Astrocyte of the cerebellum (primary cell): Measurements from ENCODE around the gene DMD.

ENCODE experiments used
- DNase-seq: peaks from one replicate; pipeline ENCODE4 v3.0.0-alpha.2; 2011; ENCODE audit warnings: low read depth
- H3K4me3 ChIP-seq: 2 replicates; pipeline ENCODE4 v1.5.1; 2011; ENCODE audit warnings: mild to moderate bottlenecking, low read depth, low read length, moderate library complexity
- CTCF ChIP-seq: IDR thresholded peaks from 2 replicates; pipeline ENCODE4 v1.5.1; 2012; ENCODE audit warnings: low read length, low read depth, moderate library complexity, mild to moderate bottlenecking; ENCODE audit errors: missing control alignments
- in situ Hi-C: cut with HindIII; loops from 2 replicates; pipeline ENCODE4 v1.10.0; 2017; ENCODE audit warnings: low sequenced_read_pairs

The DMD gene

GRCh38 chrX:32987142-32987541 is 224.2 kb downstream of the DMD start:
- DNase-seq, result no peak
- in situ Hi-C loops, result no loop called here
- H3K4me3 ChIP-seq, result no peak overlapping the region
- no peak for TF ChIP-seq CTCF

- no peak for TF ChIP-seq CTCF
- no peak for DNase-seq
- in situ Hi-C loops, result no loop called here
- no peak overlapping the region for H3K4me3 ChIP-seq
Measured at GRCh38 chrX:32985544-32985943, 225.8 kb downstream of the DMD start.

GRCh38 chrX:32966821-32967355 is 244.5 kb downstream of the DMD start:
- in situ Hi-C loops, result no loop called here
- H3K4me3 ChIP-seq, result no peak overlapping the region
- TF ChIP-seq CTCF, result no peak
- DNase-seq, result no peak

GRCh38 chrX:32954125-32954524 is 257.2 kb downstream of the DMD start:
- DNase-seq, result no peak
- no peak for TF ChIP-seq CTCF

GRCh38 chrX:32948130-32948529 is 263.2 kb downstream of the DMD start:
- no peak overlapping the region for H3K4me3 ChIP-seq
- TF ChIP-seq CTCF, result no peak
- in situ Hi-C loops, result no loop called here
- DNase-seq, result no peak

More at GRCh38 chrX:32954125-32954524, 257.2 kb downstream of the DMD start:
- in situ Hi-C loops, result no loop called here
- H3K4me3 ChIP-seq, result no peak overlapping the region

- in situ Hi-C loops, result no loop called here
- TF ChIP-seq CTCF, result no peak
- no peak overlapping the region for H3K4me3 ChIP-seq
- no peak for DNase-seq
Measured at GRCh38 chrX:32937043-32937442, 274.3 kb downstream of the DMD start.

- in situ Hi-C loops, result no loop called here
- no peak for DNase-seq
- TF ChIP-seq CTCF, result no peak
- no peak overlapping the region for H3K4me3 ChIP-seq
Measured at GRCh38 chrX:32933548-32933947, 277.8 kb downstream of the DMD start.
